Loucy (cell line): ENCODE results near the gene SLC26A4.

Experiments
- EZH2phosphoT487 ChIP-seq: fragments of 200-600 bp; IDR thresholded peaks from 2 replicates; pipeline ENCODE4 v1.6.1; 2018; ENCODE audit warnings: antibody characterized with exemption, mild to moderate bottlenecking, moderate library complexity, borderline replicate concordance
- TF ChIP-seq, protein P1 (sequence below): fragments of 200-600 bp; sonication (generic); conservative IDR thresholded peaks from 2 replicates; pipeline ENCODE4 v1.5.1; 2014; ENCODE audit warnings: mild to moderate bottlenecking, antibody characterized with exemption, low read length

DNA sequence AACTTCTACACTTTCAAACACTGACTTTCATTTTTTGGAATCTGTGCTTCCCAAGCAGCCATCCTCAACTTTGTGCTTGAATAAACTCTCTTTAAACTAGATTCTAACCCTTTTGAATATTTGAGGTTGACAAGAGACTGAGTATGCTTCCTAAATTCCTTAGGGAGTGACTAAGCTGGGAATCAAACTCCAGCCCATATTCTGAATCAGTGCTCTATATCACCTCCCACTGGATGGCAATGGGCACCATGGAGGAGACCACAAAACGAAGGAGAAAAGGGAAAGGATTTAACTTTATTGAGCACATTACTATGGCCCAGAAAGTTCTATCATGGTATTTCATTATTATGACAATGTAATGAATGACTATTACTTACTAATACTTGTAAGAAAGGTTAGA lies 17.2 kb upstream of the SLC26A4 start:
- TF ChIP-seq, protein P1, sequence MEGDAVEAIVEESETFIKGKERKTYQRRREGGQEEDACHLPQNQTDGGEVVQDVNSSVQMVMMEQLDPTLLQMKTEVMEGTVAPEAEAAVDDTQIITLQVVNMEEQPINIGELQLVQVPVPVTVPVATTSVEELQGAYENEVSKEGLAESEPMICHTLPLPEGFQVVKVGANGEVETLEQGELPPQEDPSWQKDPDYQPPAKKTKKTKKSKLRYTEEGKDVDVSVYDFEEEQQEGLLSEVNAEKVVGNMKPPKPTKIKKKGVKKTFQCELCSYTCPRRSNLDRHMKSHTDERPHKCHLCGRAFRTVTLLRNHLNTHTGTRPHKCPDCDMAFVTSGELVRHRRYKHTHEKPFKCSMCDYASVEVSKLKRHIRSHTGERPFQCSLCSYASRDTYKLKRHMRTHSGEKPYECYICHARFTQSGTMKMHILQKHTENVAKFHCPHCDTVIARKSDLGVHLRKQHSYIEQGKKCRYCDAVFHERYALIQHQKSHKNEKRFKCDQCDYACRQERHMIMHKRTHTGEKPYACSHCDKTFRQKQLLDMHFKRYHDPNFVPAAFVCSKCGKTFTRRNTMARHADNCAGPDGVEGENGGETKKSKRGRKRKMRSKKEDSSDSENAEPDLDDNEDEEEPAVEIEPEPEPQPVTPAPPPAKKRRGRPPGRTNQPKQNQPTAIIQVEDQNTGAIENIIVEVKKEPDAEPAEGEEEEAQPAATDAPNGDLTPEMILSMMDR: 0 out of 2 replicates have a peak, but pooled peaks have one; percentile 7
- TF ChIP-seq EZH2phosphoT487: no peak
